GM10266 (cell line): ENCODE measurements around the gene EXOG.

Source experiments
- DNase-seq: peaks from one replicate; pipeline ENCODE4 v3.0.0; 2012; ENCODE audit errors: extremely low spot score
- TF ChIP-seq, protein P1 (sequence below): IDR thresholded peaks from 2 replicates; pipeline ENCODE4 v1.5.1; 2012; ENCODE audit warnings: mild to moderate bottlenecking, low read depth; ENCODE audit not compliant: control insufficient read depth, insufficient read depth; ENCODE audit errors: missing control alignments

Gene EXOG

DNA sequence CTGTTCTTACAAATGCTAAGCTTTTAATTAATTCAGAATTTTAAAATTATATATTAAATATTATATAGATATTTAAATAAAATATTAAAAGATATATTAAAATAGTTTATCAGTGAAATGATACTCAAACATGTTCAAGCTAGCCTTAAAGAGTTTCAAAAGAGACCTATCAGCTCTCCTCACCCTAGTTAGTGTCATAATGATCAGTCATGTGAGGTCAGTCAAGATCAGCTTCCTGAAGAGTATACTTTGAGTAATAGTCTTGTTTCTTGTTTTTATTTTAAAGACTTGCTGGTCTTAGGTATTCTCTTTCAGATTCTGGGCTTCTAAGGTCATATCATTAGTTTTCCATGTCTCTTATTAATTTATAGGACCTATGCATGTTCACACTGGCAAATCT lies 14.5 kb downstream of the EXOG start:
- no peak for DNase-seq
- TF ChIP-seq, protein P1, sequence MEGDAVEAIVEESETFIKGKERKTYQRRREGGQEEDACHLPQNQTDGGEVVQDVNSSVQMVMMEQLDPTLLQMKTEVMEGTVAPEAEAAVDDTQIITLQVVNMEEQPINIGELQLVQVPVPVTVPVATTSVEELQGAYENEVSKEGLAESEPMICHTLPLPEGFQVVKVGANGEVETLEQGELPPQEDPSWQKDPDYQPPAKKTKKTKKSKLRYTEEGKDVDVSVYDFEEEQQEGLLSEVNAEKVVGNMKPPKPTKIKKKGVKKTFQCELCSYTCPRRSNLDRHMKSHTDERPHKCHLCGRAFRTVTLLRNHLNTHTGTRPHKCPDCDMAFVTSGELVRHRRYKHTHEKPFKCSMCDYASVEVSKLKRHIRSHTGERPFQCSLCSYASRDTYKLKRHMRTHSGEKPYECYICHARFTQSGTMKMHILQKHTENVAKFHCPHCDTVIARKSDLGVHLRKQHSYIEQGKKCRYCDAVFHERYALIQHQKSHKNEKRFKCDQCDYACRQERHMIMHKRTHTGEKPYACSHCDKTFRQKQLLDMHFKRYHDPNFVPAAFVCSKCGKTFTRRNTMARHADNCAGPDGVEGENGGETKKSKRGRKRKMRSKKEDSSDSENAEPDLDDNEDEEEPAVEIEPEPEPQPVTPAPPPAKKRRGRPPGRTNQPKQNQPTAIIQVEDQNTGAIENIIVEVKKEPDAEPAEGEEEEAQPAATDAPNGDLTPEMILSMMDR: no peak

DNA sequence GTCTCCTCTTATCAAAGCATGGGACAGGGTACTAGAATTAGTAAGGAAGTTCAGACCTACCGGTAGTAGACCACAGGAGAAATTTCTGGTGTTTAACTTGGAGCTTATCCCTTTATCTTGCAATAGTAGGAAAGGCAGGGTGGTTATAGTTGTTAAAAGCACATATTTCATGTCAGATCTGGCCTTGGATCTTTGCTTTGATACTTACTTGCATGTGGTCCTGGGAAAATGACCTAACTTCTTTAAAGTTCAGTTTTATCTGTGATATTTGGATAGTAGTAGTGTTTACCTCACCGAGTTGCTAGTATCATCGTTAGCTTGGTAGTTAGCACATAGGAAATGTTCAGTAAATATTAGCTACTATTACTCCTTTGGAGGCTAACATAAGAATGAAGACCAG lies 15.4 kb downstream of the EXOG start:
- no peak for DNase-seq

DNA sequence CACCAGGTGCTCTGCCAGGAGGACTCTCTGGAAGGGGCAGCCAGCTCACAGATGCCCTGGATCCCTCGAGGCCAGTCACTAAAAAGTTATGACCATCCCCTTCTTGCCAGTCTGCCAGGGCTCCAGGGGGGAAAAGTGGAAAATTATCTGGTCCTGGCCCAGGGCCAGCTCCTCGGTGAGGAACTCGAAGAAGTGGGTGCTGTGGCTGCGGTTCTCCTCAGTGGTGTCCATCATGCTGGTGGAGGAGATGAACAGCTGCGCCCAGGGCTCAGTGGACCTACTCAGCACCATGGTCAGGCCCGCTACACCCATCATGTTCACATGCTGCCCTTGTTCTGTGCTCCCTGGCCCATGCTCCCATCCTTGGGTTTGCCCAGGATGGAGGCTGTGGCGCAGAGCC lies 19.2 kb downstream of the EXOG start:
- TF ChIP-seq, protein P1: no peak

More for the DNA sequence above, 15.4 kb downstream of the EXOG start:
- TF ChIP-seq, protein P1: no peak

DNA sequence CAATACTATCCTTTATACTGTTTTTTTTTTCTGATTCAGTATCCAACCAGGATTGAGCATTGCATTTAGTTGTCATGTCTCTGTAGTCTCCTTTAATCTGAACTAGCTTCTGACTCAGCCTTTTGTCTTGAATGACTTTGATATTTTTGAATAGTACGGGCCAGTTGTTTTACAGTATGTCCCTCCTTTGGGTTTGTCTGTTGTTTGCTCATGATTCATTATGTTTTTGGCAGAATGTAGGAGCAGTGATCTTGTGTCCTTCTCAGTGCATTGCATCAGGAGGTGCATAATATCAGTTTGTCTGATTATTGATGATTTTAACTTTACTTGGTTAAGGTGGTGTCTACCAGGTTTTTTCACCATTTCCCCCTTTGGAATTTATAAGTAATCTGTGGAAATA lies 20.5 kb downstream of the EXOG start:
- TF ChIP-seq, protein P1: no peak
- DNase-seq: no peak

More for the DNA sequence above, 19.2 kb downstream of the EXOG start:
- DNase-seq: no peak

DNA sequence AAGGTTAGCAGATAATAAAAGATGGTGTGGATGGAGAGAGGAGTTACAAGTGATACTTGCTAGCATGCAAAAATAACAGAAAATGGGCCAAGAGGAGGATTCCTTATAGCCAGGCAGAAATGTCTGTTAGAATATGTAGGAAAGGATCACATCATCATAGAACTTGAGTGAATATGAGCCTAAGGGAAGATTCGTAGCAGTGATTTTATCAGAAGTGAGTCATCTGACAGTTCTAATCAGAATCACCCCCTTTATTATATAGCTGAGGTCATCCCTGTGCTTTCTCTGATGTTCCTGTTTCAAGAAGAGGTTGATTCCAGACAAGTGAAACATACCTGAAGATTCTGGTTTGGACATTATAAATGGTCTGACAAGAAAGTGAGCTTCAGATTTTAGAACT lies 22.9 kb downstream of the EXOG start:
- DNase-seq: no peak
- TF ChIP-seq, protein P1: no peak

DNA sequence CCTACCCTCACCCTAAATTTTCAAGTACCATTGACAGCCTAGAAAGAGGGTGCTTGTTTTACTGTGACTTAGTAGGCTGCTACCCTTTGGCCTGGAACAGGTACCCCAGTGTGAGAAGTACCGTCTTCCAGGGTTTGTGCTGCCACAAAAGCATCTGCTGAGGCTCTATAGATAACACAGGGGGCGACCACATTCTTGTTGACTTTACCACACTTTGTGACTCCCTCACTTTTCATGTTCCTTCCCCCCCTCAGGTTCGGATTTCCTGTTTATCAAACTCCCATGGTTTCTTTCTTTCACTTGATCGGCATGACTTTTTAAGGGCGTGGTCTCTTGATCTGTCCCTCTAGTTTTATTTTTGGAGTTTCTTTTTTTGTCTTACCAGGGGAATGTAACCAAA lies 23.5 kb downstream of the EXOG start:
- TF ChIP-seq, protein P1: no peak
- DNase-seq: no peak

DNA sequence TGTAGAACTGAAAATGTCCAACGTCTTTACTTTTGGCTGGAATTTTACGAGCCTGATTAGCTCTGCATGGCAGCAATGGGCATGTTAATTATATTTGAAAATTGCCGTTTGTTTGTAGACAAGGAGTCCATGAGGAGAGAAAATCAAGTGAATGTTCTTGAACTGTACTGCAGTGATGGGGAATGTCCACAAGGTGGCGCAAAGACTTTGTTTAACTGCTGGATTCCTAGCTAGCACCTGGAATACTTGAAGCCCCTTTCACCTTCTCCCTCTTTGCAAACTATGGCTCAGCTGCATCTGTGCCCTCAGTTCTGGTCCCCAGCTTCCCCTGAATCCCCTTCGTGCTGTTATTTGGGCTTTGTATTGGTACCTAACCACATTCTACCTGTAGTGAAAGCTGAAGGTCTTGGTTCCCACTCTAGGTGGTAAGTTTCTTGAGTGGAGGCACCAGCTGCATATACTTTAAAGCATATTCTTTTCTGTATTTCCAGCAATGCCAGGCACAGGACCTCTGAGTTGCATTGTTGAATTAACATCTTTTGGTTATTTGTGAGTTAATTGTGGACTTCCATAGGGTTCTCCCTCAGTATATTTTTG lies 25.3 kb downstream of the EXOG start:
- DNase-seq: peak; percentile 66
- TF ChIP-seq, protein P1: peak; percentile 91
